Measurements from ENCODE around the gene TAF5L. TPM values are rescaled to one million over a fixed set of nuclear protein-coding genes. Genes with fewer than 3 reads are reported as not detected.
"Not testable (repeated sequence)": the region's sequence is repeated elsewhere in the genome, so short reads cannot be mapped to it uniquely, and the experiment has no call there.

Gene TAF5L
- total and polyA plus RNA-seq, 3 experiments from 2014 or later: 7.2 to 31.7 (median 30.5) TPM

- peaks cover 48 to 82% (median 68%) of the 10 kb centered on the region in 3 donors for H3K4me1 Mint-ChIP-seq
- peak overlapping the region; percentile 71 for H3K27ac ChIP-seq (ENCODE audit: low read depth, low read length)
- no peaks in the 10 kb centered on the region for H3K27me3 Mint-ChIP-seq
- DNase-seq: peak; percentile 25 to 64 (median 41)
- H3K36me3 ChIP-seq (ENCODE audit: insufficient read depth, low read length): no peaks in the 10 kb centered on the region
- H3K36me3 Mint-ChIP-seq: peaks cover 0 to 23% (median 0%) of the 10 kb centered on the region in 3 donors
- POLR2A ChIA-PET: interaction anchor here (3.4 kb wide), 1 partner anchor 66 kb away, joined by 18 read pairs; the partner anchor contains the start of gene ABCB10
- no peaks in the 10 kb centered on the region for H3K9me3 Mint-ChIP-seq
- H3K27me3 ChIP-seq (ENCODE audit: insufficient read depth, low read length, poor library complexity, severe bottlenecking): no peaks in the 10 kb centered on the region
- H3K4me3 Mint-ChIP-seq: peak overlapping the region; percentile 85 to 99 (median 95)
- peaks cover 38% of the 10 kb centered on the region for H3K4me1 ChIP-seq (ENCODE audit: insufficient read depth, low read length)
- H3K9me3 ChIP-seq (ENCODE audit: low read length): no peaks in the 10 kb centered on the region
- CTCF ChIA-PET: interaction anchor here (1.1 to 4.5 kb wide), 2 partner anchors 9 to 67 kb away, joined by 3 to 19 read pairs; partner anchors contain the start of gene ABCB10
- H3K27ac Mint-ChIP-seq: peak overlapping the region; percentile 74 to 98 (median 90)
- H3K4me3 ChIP-seq (ENCODE audit: low read length): peak overlapping the region; percentile 89
Observed at GRCh38 chr1:229625071-229625914, 629 bp downstream of the TAF5L start.

GRCh38 chr1:229624521-229625070 is 1.3 kb downstream of the TAF5L start:
- Histone ChIP-seq H3K27ac (ENCODE audit: low read depth, low read length) (peak overlapping the region; percentile 71), H3K36me3 (ENCODE audit: insufficient read depth, low read length) (no peaks in the 10 kb centered on the region), H3K27me3 (ENCODE audit: insufficient read depth, low read length, poor library complexity, severe bottlenecking) (no peaks in the 10 kb centered on the region), H3K4me1 (ENCODE audit: insufficient read depth, low read length) (peaks cover 38% of the 10 kb centered on the region), H3K4me3 (ENCODE audit: low read length) (peak overlapping the region; percentile 89), H3K9me3 (ENCODE audit: low read length) (no peaks in the 10 kb centered on the region)
- no peaks in the 10 kb centered on the region for H3K9me3 Mint-ChIP-seq
- ChIA-PET CTCF (interaction anchor here (1.1 to 4.5 kb wide), 3 partner anchors 8 to 66 kb away, joined by 3 to 19 read pairs (median 5); partner anchors contain the start of gene ABCB10), POLR2A (interaction anchor here (3.4 kb wide), 1 partner anchor 65 kb away, joined by 18 read pairs; the partner anchor contains the start of gene ABCB10)
- H3K36me3 Mint-ChIP-seq: peaks cover 0 to 17% (median 1%) of the 10 kb centered on the region in 3 donors
- peak overlapping the region; percentile 85 to 96 (median 93) for H3K4me3 Mint-ChIP-seq
- H3K4me1 Mint-ChIP-seq: peaks cover 54 to 82% (median 70%) of the 10 kb centered on the region in 3 donors
- peak overlapping the region; percentile 74 to 98 (median 90) for H3K27ac Mint-ChIP-seq
- H3K27me3 Mint-ChIP-seq: no peaks in the 10 kb centered on the region
- no peak for DNase-seq

- POLR2A ChIA-PET: interaction anchor here (3.4 kb wide), 1 partner anchor 65 kb away, joined by 18 read pairs; the partner anchor contains the start of gene ABCB10
- H3K27ac ChIP-seq (ENCODE audit: low read depth, low read length): no peak overlapping the region
- peak overlapping the region in 4 of 8 donors; percentile 13 to 74 (median 18) for H3K27ac Mint-ChIP-seq
- no peaks in the 10 kb centered on the region for H3K36me3 ChIP-seq (ENCODE audit: insufficient read depth, low read length)
- no peak for DNase-seq
- no peaks in the 10 kb centered on the region for H3K27me3 ChIP-seq (ENCODE audit: insufficient read depth, low read length, poor library complexity, severe bottlenecking)
- no peaks in the 10 kb centered on the region for H3K9me3 Mint-ChIP-seq
- H3K9me3 ChIP-seq (ENCODE audit: low read length): no peaks in the 10 kb centered on the region
- H3K27me3 Mint-ChIP-seq: no peaks in the 10 kb centered on the region
- H3K4me3 Mint-ChIP-seq: peak overlapping the region; percentile 45 to 96 (median 93)
- peaks cover 55 to 84% (median 74%) of the 10 kb centered on the region in 3 donors for H3K4me1 Mint-ChIP-seq
- H3K4me1 ChIP-seq (ENCODE audit: insufficient read depth, low read length): peaks cover 38% of the 10 kb centered on the region
- H3K4me3 ChIP-seq (ENCODE audit: low read length): no peak overlapping the region
- CTCF ChIA-PET: interaction anchor here (1.1 to 4.5 kb wide), 2 partner anchors 9 to 65 kb away, joined by 5 to 19 read pairs; partner anchors contain the start of gene ABCB10
- peaks cover 0 to 14% (median 2%) of the 10 kb centered on the region in 3 donors for H3K36me3 Mint-ChIP-seq
Observed at GRCh38 chr1:229623838-229624237, 2.1 kb downstream of the TAF5L start.

GRCh38 chr1:229623225-229623624 is 2.7 kb downstream of the TAF5L start:
- POLR2A ChIA-PET: no interaction called here
- Histone ChIP-seq H3K36me3 (ENCODE audit: insufficient read depth, low read length) (no peaks in the 10 kb centered on the region), H3K27me3 (ENCODE audit: insufficient read depth, low read length, poor library complexity, severe bottlenecking) (no peaks in the 10 kb centered on the region), H3K9me3 (ENCODE audit: low read length) (no peaks in the 10 kb centered on the region), H3K27ac (ENCODE audit: low read depth, low read length) (no peak overlapping the region), H3K4me1 (ENCODE audit: insufficient read depth, low read length) (peaks cover 38% of the 10 kb centered on the region), H3K4me3 (ENCODE audit: low read length) (no peak overlapping the region)
- no peak for DNase-seq
- H3K36me3 Mint-ChIP-seq: peaks cover 0 to 9% (median 2%) of the 10 kb centered on the region in 3 donors
- CTCF ChIA-PET: no interaction called here
- H3K4me3 Mint-ChIP-seq: no peak overlapping the region
- H3K27ac Mint-ChIP-seq: peak overlapping the region in 2 of 8 donors; percentile 6 to 57
- H3K4me1 Mint-ChIP-seq: peaks cover 52 to 84% (median 73%) of the 10 kb centered on the region in 3 donors
- no peaks in the 10 kb centered on the region for H3K27me3 Mint-ChIP-seq
- no peaks in the 10 kb centered on the region for H3K9me3 Mint-ChIP-seq

GRCh38 chr1:229622641-229623120 is 3.2 kb downstream of the TAF5L start:
- H3K27ac Mint-ChIP-seq: peak overlapping the region in 1 of 8 donors; percentile 55
- H3K9me3 ChIP-seq (ENCODE audit: low read length); H3K4me3 ChIP-seq (ENCODE audit: low read length); DNase-seq; H3K9me3 Mint-ChIP-seq; H3K36me3 ChIP-seq (ENCODE audit: insufficient read depth, low read length); H3K27me3 ChIP-seq (ENCODE audit: insufficient read depth, low read length, poor library complexity, severe bottlenecking); H3K27ac ChIP-seq (ENCODE audit: low read depth, low read length); H3K27me3 Mint-ChIP-seq; H3K4me3 Mint-ChIP-seq; H3K36me3 Mint-ChIP-seq; POLR2A ChIA-PET: not testable (repeated sequence)
- H3K4me1 Mint-ChIP-seq: peaks cover 54 to 86% (median 75%) of the 10 kb centered on the region in 3 donors
- CTCF ChIA-PET: interaction anchor here (0.8 kb wide), 1 partner anchor 67 kb away, joined by 3 read pairs; no protein-coding TSS in a partner anchor
- H3K4me1 ChIP-seq (ENCODE audit: insufficient read depth, low read length): peaks cover 38% of the 10 kb centered on the region

- Mint-ChIP-seq H3K27me3 (no peaks in the 10 kb centered on the region), H3K27ac (no peak overlapping the region), H3K36me3 (peaks cover 0 to 8% (median 2%) of the 10 kb centered on the region in 3 donors), H3K4me1 (peaks cover 51 to 84% (median 74%) of the 10 kb centered on the region in 3 donors), H3K9me3 (no peaks in the 10 kb centered on the region), H3K4me3 (no peak overlapping the region)
- no peaks in the 10 kb centered on the region for H3K36me3 ChIP-seq (ENCODE audit: insufficient read depth, low read length)
- no peak overlapping the region for H3K4me3 ChIP-seq (ENCODE audit: low read length)
- H3K4me1 ChIP-seq (ENCODE audit: insufficient read depth, low read length): peaks cover 29% of the 10 kb centered on the region
- no peak overlapping the region for H3K27ac ChIP-seq (ENCODE audit: low read depth, low read length)
- no peak for DNase-seq
- ChIA-PET CTCF (interaction anchor here (0.8 kb wide), 1 partner anchor 66 kb away, joined by 3 read pairs; no protein-coding TSS in a partner anchor), POLR2A (no interaction called here)
- H3K27me3 ChIP-seq (ENCODE audit: insufficient read depth, low read length, poor library complexity, severe bottlenecking): no peaks in the 10 kb centered on the region
- H3K9me3 ChIP-seq (ENCODE audit: low read length): no peaks in the 10 kb centered on the region
Observed at GRCh38 chr1:229621663-229622062, 4.3 kb downstream of the TAF5L start.

- H3K27ac ChIP-seq (ENCODE audit: low read depth, low read length): no peak overlapping the region
- Mint-ChIP-seq H3K4me3 (no peak overlapping the region), H3K27ac (peak overlapping the region in 1 of 8 donors; percentile 43), H3K4me1 (peaks cover 49 to 83% (median 71%) of the 10 kb centered on the region in 3 donors), H3K9me3 (no peaks in the 10 kb centered on the region), H3K27me3 (no peaks in the 10 kb centered on the region), H3K36me3 (peaks cover 0 to 5% (median 2%) of the 10 kb centered on the region in 3 donors)
- no peaks in the 10 kb centered on the region for H3K27me3 ChIP-seq (ENCODE audit: insufficient read depth, low read length, poor library complexity, severe bottlenecking)
- H3K9me3 ChIP-seq (ENCODE audit: low read length): no peaks in the 10 kb centered on the region
- no peaks in the 10 kb centered on the region for H3K36me3 ChIP-seq (ENCODE audit: insufficient read depth, low read length)
- peaks cover 29% of the 10 kb centered on the region for H3K4me1 ChIP-seq (ENCODE audit: insufficient read depth, low read length)
- H3K4me3 ChIP-seq (ENCODE audit: low read length): no peak overlapping the region
- POLR2A ChIA-PET: no interaction called here
- DNase-seq: no peak
- CTCF ChIA-PET: no interaction called here
Observed at GRCh38 chr1:229620876-229621275, 5.0 kb downstream of the TAF5L start.
